Endodermal cell (in vitro differentiated cells): ENCODE measurements around the gene FAM83E. TPM values are rescaled to one million over a fixed set of nuclear protein-coding genes. Genes with fewer than 3 reads are reported as not detected.
"Not testable (repeated sequence)": the region's sequence is repeated elsewhere in the genome, so short reads cannot be mapped to it uniquely, and the experiment has no call there.

Experiments used
- DNase-seq: peaks from one replicate; pipeline ENCODE4 v3.0.0-alpha.2; 2017
- H3K27ac ChIP-seq: 2 replicates; pipeline ENCODE4 v1.5.1; 2013; ENCODE audit warnings: mild to moderate bottlenecking, low read depth, low read length, moderate library complexity
- H3K27me3 ChIP-seq: 2 replicates; pipeline ENCODE4 v1.6.1; 2013; ENCODE audit warnings: mild to moderate bottlenecking, low read length, moderate library complexity; ENCODE audit not compliant: insufficient read depth, control insufficient read depth, poor library complexity, severe bottlenecking
- H3K36me3 ChIP-seq: 2 replicates; pipeline ENCODE4 v1.7.0; 2013; ENCODE audit warnings: mild to moderate bottlenecking, low read length, moderate library complexity; ENCODE audit not compliant: control insufficient read depth, insufficient read depth
- H3K4me1 ChIP-seq: one replicate; pipeline ENCODE4 v1.7.0; 2013; ENCODE audit warnings: low read length; ENCODE audit not compliant: control insufficient read depth, insufficient read depth
- H3K4me3 ChIP-seq: 2 replicates; pipeline ENCODE4 v1.5.1; 2013; ENCODE audit warnings: mild to moderate bottlenecking, low read length, moderate library complexity
- H3K9ac ChIP-seq: 2 replicates; pipeline ENCODE4 v1.6.1; 2013; ENCODE audit warnings: mild to moderate bottlenecking, low read length, moderate library complexity; ENCODE audit not compliant: poor library complexity, severe bottlenecking; ENCODE audit errors: extremely low read depth
- H3K9me3 ChIP-seq: 2 replicates; pipeline ENCODE4 v1.6.1; 2013; ENCODE audit warnings: mild to moderate bottlenecking, low read length, moderate library complexity; ENCODE audit not compliant: control insufficient read depth
- H3K27ac Mint-ChIP-seq: 2 replicates; pipeline ENCODE4 v1.8.0; 2020; ENCODE audit warnings: mixed read lengths
- H3K27me3 Mint-ChIP-seq: 2 replicates; pipeline ENCODE4 v1.8.0; 2021; ENCODE audit warnings: mild to moderate bottlenecking, mixed read lengths; ENCODE audit not compliant: insufficient read depth
- H3K36me3 Mint-ChIP-seq: 2 replicates; pipeline ENCODE4 v1.8.0; 2020; ENCODE audit warnings: low read depth, mixed read lengths
- H3K4me1 Mint-ChIP-seq: 2 replicates; pipeline ENCODE4 v1.8.0; 2020; ENCODE audit warnings: mixed read lengths
- H3K4me3 Mint-ChIP-seq: 2 replicates; pipeline ENCODE4 v1.8.0; 2020; ENCODE audit warnings: mild to moderate bottlenecking, moderate library complexity, mixed read lengths
- H3K9me3 Mint-ChIP-seq: 2 replicates; pipeline ENCODE4 v1.8.0; 2020; ENCODE audit warnings: mild to moderate bottlenecking, mixed read lengths
- WGBS, 2 experiments: methylation state at CpG; one replicate each; pipeline versions ENCODE4 v1.1.5 to v1.1.7; 2013; ENCODE audit warnings: missing lambda C conversion rate in 2 of 2, mixed read lengths in 1 of 2; ENCODE audit not compliant: insufficient coverage in 1 of 2, insufficient read length in 1 of 2; 5-methylcytosine and 5-hydroxymethylcytosine counted together
- total RNA-seq, 2 donors: library from RNA; stranded (reverse); fragmentation: NEBNext Ultra II Directional in 1 of 2; extraction: Animal tissue kit (Norgen Biotek cat#: 25700) in 1 of 2; gene quantifications; 2 replicates in 1 of 2; 3 replicates in 1 of 2; pipeline ENCODE4 v1.2.1, GENCODE V29; 2021
- TF ChIP-seq, protein P1 (sequence below): fragments of 200-600 bp; sonication (generic); conservative IDR thresholded peaks from 2 replicates; pipeline ENCODE4 v1.5.0; 2021; ENCODE audit warnings: antibody characterized with exemption, mild to moderate bottlenecking

FAM83E gene
- total RNA-seq, 2 donors from 2014 or later = 4.4 to 5.7 TPM

DNA sequence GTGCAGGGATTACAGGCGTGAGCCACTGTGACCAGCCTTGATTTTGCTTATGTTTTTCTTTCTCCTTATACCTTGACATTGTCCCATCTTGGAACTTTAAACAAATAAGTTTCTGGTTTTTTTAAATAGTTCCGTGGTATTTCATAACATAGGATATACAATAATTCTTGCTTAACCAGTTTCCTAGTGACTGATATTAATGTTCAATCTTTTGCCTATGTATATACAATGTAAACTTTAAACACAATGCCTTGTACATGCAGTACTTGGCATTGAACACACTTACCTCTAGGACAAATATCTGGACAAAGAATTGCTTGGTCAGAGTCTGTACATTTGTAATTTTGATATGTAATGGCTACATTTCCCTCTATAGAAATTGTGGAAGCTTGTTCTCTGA is 32.7 kb downstream of the FAM83E start:
- Histone ChIP-seq H3K27me3 (no peaks in the 10 kb centered on the region), H3K9me3 (no peaks in the 10 kb centered on the region), H3K36me3 (no peaks in the 10 kb centered on the region), H3K4me3 (no peak overlapping the region), H3K27ac (no peak overlapping the region), H3K9ac (no peak overlapping the region), H3K4me1 (no peaks in the 10 kb centered on the region)
- H3K9me3 Mint-ChIP-seq = peaks cover 3% of the 10 kb centered on the region
- no peak overlapping the region for H3K27ac Mint-ChIP-seq
- peaks cover 17% of the 10 kb centered on the region for H3K27me3 Mint-ChIP-seq
- TF ChIP-seq, protein P1, sequence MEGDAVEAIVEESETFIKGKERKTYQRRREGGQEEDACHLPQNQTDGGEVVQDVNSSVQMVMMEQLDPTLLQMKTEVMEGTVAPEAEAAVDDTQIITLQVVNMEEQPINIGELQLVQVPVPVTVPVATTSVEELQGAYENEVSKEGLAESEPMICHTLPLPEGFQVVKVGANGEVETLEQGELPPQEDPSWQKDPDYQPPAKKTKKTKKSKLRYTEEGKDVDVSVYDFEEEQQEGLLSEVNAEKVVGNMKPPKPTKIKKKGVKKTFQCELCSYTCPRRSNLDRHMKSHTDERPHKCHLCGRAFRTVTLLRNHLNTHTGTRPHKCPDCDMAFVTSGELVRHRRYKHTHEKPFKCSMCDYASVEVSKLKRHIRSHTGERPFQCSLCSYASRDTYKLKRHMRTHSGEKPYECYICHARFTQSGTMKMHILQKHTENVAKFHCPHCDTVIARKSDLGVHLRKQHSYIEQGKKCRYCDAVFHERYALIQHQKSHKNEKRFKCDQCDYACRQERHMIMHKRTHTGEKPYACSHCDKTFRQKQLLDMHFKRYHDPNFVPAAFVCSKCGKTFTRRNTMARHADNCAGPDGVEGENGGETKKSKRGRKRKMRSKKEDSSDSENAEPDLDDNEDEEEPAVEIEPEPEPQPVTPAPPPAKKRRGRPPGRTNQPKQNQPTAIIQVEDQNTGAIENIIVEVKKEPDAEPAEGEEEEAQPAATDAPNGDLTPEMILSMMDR = no peak
- no peak for DNase-seq
- H3K4me3 Mint-ChIP-seq = no peak overlapping the region
- H3K4me1 Mint-ChIP-seq = peaks cover 3% of the 10 kb centered on the region
- WGBS, 2 experiments = 89 to 100% methylated on average over 1 of the region's 2 CpGs
- no peaks in the 10 kb centered on the region for H3K36me3 Mint-ChIP-seq

DNA sequence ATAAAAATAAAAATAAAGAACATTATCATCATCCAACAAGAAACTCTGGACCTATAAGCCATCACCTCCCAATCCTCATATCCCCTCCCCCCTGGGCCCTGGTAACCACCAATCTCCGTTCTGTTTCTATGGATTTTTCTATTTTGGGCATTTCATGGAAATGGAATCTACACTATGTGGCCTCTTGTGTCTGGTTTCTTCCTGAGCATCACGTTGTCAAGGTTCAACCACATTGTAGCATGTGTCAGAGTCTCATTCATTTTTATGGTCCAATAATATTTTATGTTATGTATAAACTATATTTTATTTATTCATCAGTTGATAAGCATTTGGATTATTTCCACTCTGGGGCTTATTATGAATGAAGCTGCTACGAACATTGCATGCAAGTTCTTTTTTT is 36.0 kb downstream of the FAM83E start:
- Histone ChIP-seq H3K27ac (no peak overlapping the region), H3K4me1 (no peaks in the 10 kb centered on the region), H3K4me3 (no peak overlapping the region), H3K27me3 (no peaks in the 10 kb centered on the region), H3K9ac (no peak overlapping the region), H3K9me3 (no peaks in the 10 kb centered on the region), H3K36me3 (no peaks in the 10 kb centered on the region)
- no peaks in the 10 kb centered on the region for H3K36me3 Mint-ChIP-seq
- no peak overlapping the region for H3K4me3 Mint-ChIP-seq
- WGBS, 2 experiments = 80 to 96% methylated on average over 1 to 3 of the region's 3 CpGs
- peaks cover 3% of the 10 kb centered on the region for H3K27me3 Mint-ChIP-seq
- TF ChIP-seq, protein P1 = no peak
- no peaks in the 10 kb centered on the region for H3K9me3 Mint-ChIP-seq
- DNase-seq = no peak
- no peak overlapping the region for H3K27ac Mint-ChIP-seq
- H3K4me1 Mint-ChIP-seq = peaks cover 4% of the 10 kb centered on the region

DNA sequence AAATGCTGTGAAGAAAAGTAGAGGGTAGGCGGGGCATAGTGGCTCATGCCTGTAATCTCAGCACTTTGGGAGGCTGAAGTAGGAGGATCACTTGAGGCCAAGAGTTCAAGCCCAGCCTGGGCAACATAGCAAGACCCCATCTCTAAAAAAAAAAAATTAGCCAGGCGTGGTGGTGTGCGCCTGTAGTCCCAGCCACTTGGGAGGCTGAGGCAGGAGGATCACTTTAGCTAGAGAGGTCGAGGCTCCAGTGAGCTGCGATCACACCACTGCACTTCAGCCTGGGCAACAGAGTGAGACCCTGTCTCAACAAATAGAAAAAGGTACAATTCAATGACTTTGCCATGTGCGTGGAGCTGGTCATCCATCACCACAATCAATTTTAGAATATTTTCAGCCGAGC is 37.0 kb downstream of the FAM83E start:
- not testable (repeated sequence) for H3K36me3 Mint-ChIP-seq, H3K27ac Mint-ChIP-seq, H3K27ac ChIP-seq, H3K4me1 ChIP-seq, H3K4me3 ChIP-seq, H3K36me3 ChIP-seq, H3K9me3 ChIP-seq, DNase-seq, H3K27me3 Mint-ChIP-seq, H3K27me3 ChIP-seq, H3K9ac ChIP-seq, H3K9me3 Mint-ChIP-seq, H3K4me3 Mint-ChIP-seq
- H3K4me1 Mint-ChIP-seq = peaks cover 11% of the 10 kb centered on the region
- WGBS, 2 experiments = 91 to 92% methylated on average over 7 of the region's 7 CpGs

DNA sequence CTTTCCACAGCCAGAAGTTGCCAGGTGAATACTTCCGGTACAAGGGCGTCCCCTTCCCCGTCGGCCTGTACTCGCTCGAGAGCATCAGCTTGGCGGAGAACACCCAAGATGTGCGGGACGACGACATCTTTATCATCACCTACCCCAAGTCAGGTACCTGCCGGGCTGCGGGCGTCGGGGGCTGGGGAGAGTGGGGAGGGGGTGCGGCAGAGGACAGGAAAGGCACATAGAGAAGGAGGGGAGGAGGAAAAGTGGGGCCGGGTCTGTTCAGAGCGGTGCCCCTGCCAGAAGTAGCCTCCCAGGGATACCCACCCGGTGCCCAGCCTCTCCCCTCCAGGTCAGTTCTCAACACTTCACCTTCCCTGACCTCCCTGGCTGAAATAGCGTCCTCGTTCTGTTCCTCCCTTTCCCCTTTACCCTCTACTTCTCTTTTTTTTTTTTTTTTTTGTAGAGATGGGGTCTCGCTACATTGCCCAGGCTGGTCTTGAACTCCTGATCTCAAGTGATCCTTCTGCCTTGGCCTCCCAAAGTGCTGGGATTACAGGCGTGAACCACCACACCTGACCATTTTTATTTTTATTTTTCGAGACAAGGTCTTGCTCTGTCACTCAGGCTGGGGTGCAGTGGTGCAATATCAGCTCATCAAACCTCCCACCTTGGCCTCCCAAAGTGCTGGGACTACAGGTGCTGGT is 38.8 kb downstream of the FAM83E start:
- H3K4me3 ChIP-seq = no peak overlapping the region
- WGBS, 2 experiments = 83 to 92% methylated on average over 3 to 15 of the region's 23 CpGs
- no peaks in the 10 kb centered on the region for H3K9me3 ChIP-seq
- no peaks in the 10 kb centered on the region for H3K27me3 ChIP-seq
- no peak overlapping the region for H3K27ac ChIP-seq
- Mint-ChIP-seq H3K27me3 (peaks cover 3% of the 10 kb centered on the region), H3K4me1 (peaks cover 17% of the 10 kb centered on the region), H3K4me3 (no peak overlapping the region), H3K9me3 (no peaks in the 10 kb centered on the region), H3K36me3 (no peaks in the 10 kb centered on the region), H3K27ac (no peak overlapping the region)
- no peak for DNase-seq
- H3K36me3 ChIP-seq = no peaks in the 10 kb centered on the region
- no peaks in the 10 kb centered on the region for H3K4me1 ChIP-seq
- TF ChIP-seq, protein P1 = no peak
- H3K9ac ChIP-seq = no peak overlapping the region
